ENCODE results near the gene NMUR1. TPM values are rescaled to one million over a fixed set of nuclear protein-coding genes. Genes with fewer than 3 reads are reported as not detected.

Gene NMUR1
- total RNA-seq, 1 donor: not detected

DNA sequence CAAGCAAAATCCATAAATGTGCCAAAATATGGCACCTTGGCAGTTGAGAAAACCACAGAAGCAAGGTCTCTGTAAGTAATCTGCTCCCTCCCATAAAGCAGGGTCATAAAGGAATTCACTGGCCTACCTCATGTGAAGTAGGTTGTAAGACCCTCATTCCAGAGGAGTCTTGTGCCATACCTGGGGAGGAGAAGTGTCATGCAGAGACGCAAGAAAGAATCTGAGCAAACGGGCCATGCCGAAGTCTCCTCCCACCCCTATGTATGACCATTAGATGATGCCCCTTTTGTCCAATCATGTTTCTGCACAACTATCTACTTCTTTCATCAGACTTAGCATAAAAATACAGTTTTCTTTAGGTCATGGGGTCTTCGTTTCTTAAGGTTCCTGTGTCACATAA, 14.6 kb downstream of the NMUR1 start:
- H3K4me3 ChIP-seq (ENCODE audit: low read depth, low read length): no peak overlapping the region
- no peak for DNase-seq (ENCODE audit: low read depth)

GRCh38 chr2:231514951-231515297, 15.3 kb downstream of the NMUR1 start:
- no peak for TF ChIP-seq CTCF (IDR thresholded peaks at IDR 0.05; ENCODE audit: insufficient read depth, low read depth, low read length)
- peak overlapping the region; percentile 85 for H3K4me3 ChIP-seq (ENCODE audit: low read depth, low read length)
- DNase-seq (ENCODE audit: low read depth): no peak

More for the DNA sequence above, 14.6 kb downstream of the NMUR1 start:
- TF ChIP-seq CTCF (IDR thresholded peaks at IDR 0.05; ENCODE audit: insufficient read depth, low read depth, low read length): no peak

DNA sequence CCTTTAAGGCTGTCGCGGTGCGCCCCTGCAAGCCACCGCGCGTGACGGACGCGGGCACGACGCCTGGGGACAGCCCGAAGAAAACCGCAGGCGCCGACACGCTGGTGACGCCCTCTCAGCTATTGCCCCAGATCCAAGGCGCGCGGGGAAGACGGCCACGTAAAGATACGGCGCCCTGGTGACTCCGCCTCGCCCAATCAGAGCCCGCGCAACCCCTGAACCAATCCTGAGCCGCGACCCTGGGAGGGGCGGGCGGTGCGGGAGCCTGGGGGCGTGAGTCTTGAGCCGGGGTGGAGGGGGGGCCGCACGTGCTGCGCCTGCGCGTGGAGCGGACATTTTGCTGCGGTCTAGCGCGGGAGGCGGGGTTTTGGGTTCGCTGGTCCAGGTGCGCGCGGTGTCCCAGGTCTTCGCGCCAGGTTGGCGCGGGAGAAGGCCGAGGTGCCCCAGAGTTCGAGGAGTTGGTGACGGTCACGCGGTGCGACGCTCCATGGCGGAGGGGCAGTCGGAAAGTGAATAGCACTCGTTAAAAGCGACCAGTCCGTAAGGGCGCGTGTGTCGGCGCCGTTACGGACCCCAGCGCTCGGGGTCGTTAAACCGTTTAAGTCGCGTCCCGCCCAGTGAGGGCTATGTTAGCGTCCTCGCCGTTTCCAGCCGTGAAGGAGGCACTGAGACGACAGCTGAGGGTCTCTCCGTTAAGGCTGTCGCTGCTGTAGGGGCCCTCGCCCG, 15.9 kb downstream of the NMUR1 start:
- no peak for TF ChIP-seq CTCF (IDR thresholded peaks at IDR 0.05; ENCODE audit: insufficient read depth, low read depth, low read length)
- DNase-seq (ENCODE audit: low read depth): peak; percentile 98
- peak overlapping the region; percentile 85 for H3K4me3 ChIP-seq (ENCODE audit: low read depth, low read length)

- H3K4me3 ChIP-seq (ENCODE audit: low read depth, low read length): peak overlapping the region; percentile 85
- no peak for DNase-seq (ENCODE audit: low read depth)
- TF ChIP-seq CTCF (IDR thresholded peaks at IDR 0.05; ENCODE audit: insufficient read depth, low read depth, low read length): no peak
These were observed 16.5 kb downstream of the NMUR1 start for GRCh38 chr2:231513746-231514224.

GRCh38 chr2:231512222-231512621, 18.0 kb downstream of the NMUR1 start:
- H3K4me3 ChIP-seq (ENCODE audit: low read depth, low read length): no peak overlapping the region
- TF ChIP-seq CTCF (IDR thresholded peaks at IDR 0.05; ENCODE audit: insufficient read depth, low read depth, low read length): no peak
- DNase-seq (ENCODE audit: low read depth): no peak

GRCh38 chr2:231503766-231504165, 26.5 kb downstream of the NMUR1 start:
- H3K4me3 ChIP-seq (ENCODE audit: low read depth, low read length): no peak overlapping the region
- TF ChIP-seq CTCF (IDR thresholded peaks at IDR 0.05; ENCODE audit: insufficient read depth, low read depth, low read length): no peak
- no peak for DNase-seq (ENCODE audit: low read depth)

- DNase-seq (ENCODE audit: low read depth): no peak
- H3K4me3 ChIP-seq (ENCODE audit: low read depth, low read length): no peak overlapping the region
- no peak for TF ChIP-seq CTCF (IDR thresholded peaks at IDR 0.05; ENCODE audit: insufficient read depth, low read depth, low read length)
These were observed 27.6 kb downstream of the NMUR1 start for GRCh38 chr2:231502596-231502995.

Measured in fibroblast of villous mesenchyme (primary cell).